Neural progenitor cell (in vitro differentiated cells): ENCODE results near the gene STC2.

Source experiments
- CTCF ChIP-seq: fragments of 200-600 bp; sonication (generic); IDR thresholded peaks from 2 replicates; pipeline ENCODE4 v1.5.1; 2017; ENCODE audit warnings: antibody characterized with exemption, mild to moderate bottlenecking
- EZH2 ChIP-seq: fragments of 200-600 bp; sonication (generic); IDR thresholded peaks from 2 replicates; pipeline ENCODE4 v1.6.1; 2017; ENCODE audit warnings: antibody characterized with exemption, mild to moderate bottlenecking, moderate library complexity
- EZH2phosphoT487 ChIP-seq: fragments of 200-600 bp; sonication (generic); IDR thresholded peaks from 2 replicates; pipeline ENCODE4 v1.6.1; 2017; ENCODE audit warnings: antibody characterized with exemption

GRCh38 chr5:173341961-173342430 is 13.8 kb upstream of the STC2 start:
- TF ChIP-seq CTCF (no peak), EZH2 (no peak), EZH2phosphoT487 (no peak)
